Gastroesophageal sphincter (tissue), 3 donors: ENCODE results near the gene SH3PXD2A.

Experiments
- POLR2A ChIP-seq, 2 donors: fragments of 450-650 bp; IDR thresholded peaks; one replicate each; pipeline ENCODE4 v1.6.1; 2017; ENCODE audit warnings: antibody characterized with exemption in 2 of 2, mild to moderate bottlenecking in 2 of 2, moderate library complexity in 1 of 2
- POLR2AphosphoS5 ChIP-seq: sonication (generic); formaldehyde crosslinking; IDR thresholded peaks from one replicate; pipeline ENCODE4 v1.6.1; 2017; ENCODE audit warnings: antibody characterized with exemption
- TF ChIP-seq, protein P1 (sequence below), 4 experiments: fragments of 200-600 bp in 2 of 4; fragments of 450-650 bp in 2 of 4; sonication (generic) in 1 of 4; IDR thresholded peaks; one replicate each; pipeline ENCODE4 v1.5.1; 2017 to 2019; ENCODE audit warnings: antibody characterized with exemption in 4 of 4, mild to moderate bottlenecking in 2 of 4, moderate library complexity in 2 of 4

DNA sequence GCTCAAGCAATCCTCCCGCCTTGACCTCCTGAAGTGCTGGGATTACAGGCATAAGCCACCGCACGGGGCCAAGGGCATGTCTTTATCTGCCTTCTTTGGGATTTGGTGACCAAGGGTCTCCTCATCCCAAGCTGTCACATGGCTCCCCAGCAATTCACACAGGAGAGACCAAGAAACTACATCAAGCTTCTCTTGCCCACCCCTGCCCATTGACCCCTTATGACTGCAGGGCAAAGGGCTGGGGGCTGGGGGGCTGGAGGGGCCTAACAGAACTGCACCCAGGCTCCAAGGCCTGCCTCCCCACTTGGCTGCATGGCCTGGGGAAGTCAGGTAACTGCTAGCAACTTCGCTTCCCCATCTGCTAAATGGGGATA is 137.1 kb downstream of the SH3PXD2A start:
- no peak for TF ChIP-seq POLR2A (IDR thresholded peaks at IDR 0.05)
- TF ChIP-seq, protein P1, sequence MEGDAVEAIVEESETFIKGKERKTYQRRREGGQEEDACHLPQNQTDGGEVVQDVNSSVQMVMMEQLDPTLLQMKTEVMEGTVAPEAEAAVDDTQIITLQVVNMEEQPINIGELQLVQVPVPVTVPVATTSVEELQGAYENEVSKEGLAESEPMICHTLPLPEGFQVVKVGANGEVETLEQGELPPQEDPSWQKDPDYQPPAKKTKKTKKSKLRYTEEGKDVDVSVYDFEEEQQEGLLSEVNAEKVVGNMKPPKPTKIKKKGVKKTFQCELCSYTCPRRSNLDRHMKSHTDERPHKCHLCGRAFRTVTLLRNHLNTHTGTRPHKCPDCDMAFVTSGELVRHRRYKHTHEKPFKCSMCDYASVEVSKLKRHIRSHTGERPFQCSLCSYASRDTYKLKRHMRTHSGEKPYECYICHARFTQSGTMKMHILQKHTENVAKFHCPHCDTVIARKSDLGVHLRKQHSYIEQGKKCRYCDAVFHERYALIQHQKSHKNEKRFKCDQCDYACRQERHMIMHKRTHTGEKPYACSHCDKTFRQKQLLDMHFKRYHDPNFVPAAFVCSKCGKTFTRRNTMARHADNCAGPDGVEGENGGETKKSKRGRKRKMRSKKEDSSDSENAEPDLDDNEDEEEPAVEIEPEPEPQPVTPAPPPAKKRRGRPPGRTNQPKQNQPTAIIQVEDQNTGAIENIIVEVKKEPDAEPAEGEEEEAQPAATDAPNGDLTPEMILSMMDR (IDR thresholded peaks at IDR 0.05), result no peak
- no peak for TF ChIP-seq POLR2AphosphoS5
